SK-N-SH (cell line): ENCODE results near the gene MST1. TPM values are rescaled to one million over a fixed set of nuclear protein-coding genes. Genes with fewer than 3 reads are reported as not detected.

Experiments used
- CTCF ChIA-PET: fragments of 300-600, 350-600 bp; formaldehyde crosslinking; extraction: SDS; loops from one replicate; lab custom pipeline; 2021; lab: Yijun Ruan, JAX
- POLR2A ChIA-PET: fragments of 350-600 bp; sonication (Branson Sonifier 250); formaldehyde crosslinking; extraction: SDS; loops from one replicate; lab custom pipeline; 2020; ENCODE audit warnings: antibody characterized with exemption, inconsistent platforms; lab: Yijun Ruan, JAX
- DNase-seq: peaks from one replicate; pipeline ENCODE4 v3.0.0; 2012
- H2AFZ ChIP-seq: fragments of 200-600 bp; sonication (generic); 2 replicates; pipeline ENCODE4 v1.8.1; 2016; ENCODE audit warnings: antibody characterized with exemption, mild to moderate bottlenecking, low read depth
- H3F3A ChIP-seq: fragments of 200-600 bp; sonication (generic); replicated peaks from 2 replicates; pipeline ENCODE3; 2016; ENCODE audit warnings: antibody characterized with exemption, mild to moderate bottlenecking; ENCODE audit not compliant: insufficient read depth
- H3K27ac ChIP-seq, 2 experiments: fragments of 200-500 bp in 1 of 2; fragments of 200-600 bp in 1 of 2; sonication (Bioruptor generic) in 1 of 2; sonication (generic), shearing (Covaris generic) in 1 of 2; 2 replicates each; pipeline versions ENCODE4 v1.5.1 to v1.6.1; 2014 to 2016; ENCODE audit warnings: low read depth in 2 of 2, inconsistent platforms in 1 of 2, low read length in 1 of 2, mild to moderate bottlenecking in 1 of 2, mixed read lengths in 1 of 2
- H3K27me3 ChIP-seq: fragments of 200-600 bp; sonication (generic), shearing (Covaris generic); 2 replicates; pipeline ENCODE4 v1.6.1; 2016; ENCODE audit warnings: mixed run types; ENCODE audit not compliant: insufficient read depth
- H3K36me3 ChIP-seq, 2 experiments: fragments of 200-500 bp in 1 of 2; fragments of 200-600 bp in 1 of 2; sonication (Bioruptor generic) in 1 of 2; sonication (generic) in 1 of 2; replicated peaks in 1 of 2; 2 replicates each; pipeline versions ENCODE3 to v1.5.1; 2014 to 2016; ENCODE audit warnings: low read length in 1 of 2, mild to moderate bottlenecking in 1 of 2; ENCODE audit not compliant: insufficient read depth in 2 of 2, control insufficient read depth in 1 of 2
- H3K4me1 ChIP-seq, 2 experiments: fragments of 200-500 bp in 1 of 2; fragments of 200-600 bp in 1 of 2; sonication (Bioruptor generic) in 1 of 2; sonication (generic), shearing (Covaris generic) in 1 of 2; 2 replicates each; pipeline versions ENCODE4 v1.5.1 to v1.6.1; 2014 to 2016; ENCODE audit warnings: low read depth in 1 of 2, low read length in 1 of 2, mixed run types in 1 of 2; ENCODE audit not compliant: insufficient read depth in 2 of 2, control insufficient read depth in 1 of 2
- H3K4me2 ChIP-seq: fragments of 200-600 bp; sonication (generic), shearing (Covaris generic); 2 replicates; pipeline ENCODE4 v1.6.1; 2017; ENCODE audit warnings: mixed run types
- H3K4me3 ChIP-seq, 2 experiments: fragments of 200-500 bp in 1 of 2; fragments of 200-600 bp in 1 of 2; sonication (Bioruptor generic) in 1 of 2; sonication (generic), shearing (Covaris generic) in 1 of 2; 2 replicates each; pipeline versions ENCODE4 v1.5.1 to v1.8.1; 2014 to 2016; ENCODE audit warnings: low read depth in 2 of 2, inconsistent platforms in 1 of 2, low read length in 1 of 2, mild to moderate bottlenecking in 1 of 2, mixed read lengths in 1 of 2, moderate library complexity in 1 of 2
- H3K79me2 ChIP-seq: fragments of 200-600 bp; sonication (generic); 2 replicates; pipeline ENCODE4 v1.8.1; 2017; ENCODE audit warnings: mild to moderate bottlenecking; ENCODE audit not compliant: insufficient read depth
- H3K9ac ChIP-seq: fragments of 200-600 bp; sonication (generic); 2 replicates; pipeline ENCODE4 v1.6.1; 2017; ENCODE audit warnings: mixed run types
- H3K9me2 ChIP-seq: fragments of 200-600 bp; sonication (generic); 2 replicates; pipeline ENCODE4 v1.6.1; 2017; ENCODE audit warnings: mixed run types
- H3K9me3 ChIP-seq: fragments of 200-600 bp; sonication (generic); 2 replicates; pipeline ENCODE4 v1.6.1; 2017; ENCODE audit warnings: mixed run types, mild to moderate bottlenecking, moderate library complexity
- H4K20me1 ChIP-seq: fragments of 200-600 bp; sonication (generic); 2 replicates; pipeline ENCODE4 v1.6.1; 2017; ENCODE audit warnings: mild to moderate bottlenecking, mixed run types; ENCODE audit not compliant: insufficient read depth
- ELF1 ChIP-seq: IDR thresholded peaks from 2 replicates; pipeline ENCODE4 v1.4.0; 2012
- GABPA ChIP-seq: IDR thresholded peaks from 2 replicates; pipeline ENCODE4 v1.4.0; 2012; ENCODE audit warnings: low read depth, mild to moderate bottlenecking
- JUND ChIP-seq: IDR thresholded peaks from 2 replicates; pipeline ENCODE4 v1.4.0; 2012
- MEF2A ChIP-seq: IDR thresholded peaks from 2 replicates; pipeline ENCODE4 v1.4.0; 2012; ENCODE audit warnings: low read depth, borderline replicate concordance
- MXI1 ChIP-seq: IDR thresholded peaks from 2 replicates; pipeline ENCODE4 v1.6.1; 2012; ENCODE audit warnings: mild to moderate bottlenecking, low read depth, low read length, improper control_type of control experiment
- RAD21 ChIP-seq: IDR thresholded peaks from 2 replicates; pipeline ENCODE4 v1.6.1; 2012; ENCODE audit warnings: mild to moderate bottlenecking, low read length
- SMC3 ChIP-seq: IDR thresholded peaks from 2 replicates; pipeline ENCODE4 v1.6.1; 2012; ENCODE audit warnings: low read depth, low read length, improper control_type of control experiment
- YY1 ChIP-seq: IDR thresholded peaks from 2 replicates; pipeline ENCODE4 v1.4.0; 2012; ENCODE audit warnings: low read depth, mild to moderate bottlenecking
- WGBS: methylation state at CpG from one replicate; pipeline ENCODE4 v1.1.6; 2017; ENCODE audit warnings: low lambda C conversion rate; 5-methylcytosine and 5-hydroxymethylcytosine counted together
- polyA plus RNA-seq, 3 experiments: library from polyadenylated mRNA; depleted of rRNA; stranded (reverse); fragments of >200 nt; gene quantifications; 2 replicates each; pipeline ENCODE4 v1.2.3, GENCODE V29; 2012
- TF ChIP-seq, protein P1 (sequence below): fragments of 150-350 bp; IDR thresholded peaks from 2 replicates; pipeline ENCODE4 v1.6.1; 2017; ENCODE audit warnings: antibody characterized with exemption, low read length, low read depth, borderline replicate concordance
- TF ChIP-seq, protein P2 (sequence below): fragments of 200-600 bp; sonication (generic); IDR thresholded peaks from 2 replicates; pipeline ENCODE4 v1.6.1; 2017; ENCODE audit warnings: antibody characterized with exemption, mild to moderate bottlenecking, moderate library complexity
- TF ChIP-seq, protein P3 (sequence below): IDR thresholded peaks from 2 replicates; pipeline ENCODE4 v1.4.0; 2012; ENCODE audit warnings: low read depth, borderline replicate concordance
- TF ChIP-seq, protein P4 (sequence below): IDR thresholded peaks from 2 replicates; pipeline ENCODE4 v1.6.1; 2012; ENCODE audit warnings: mild to moderate bottlenecking, low read depth, low read length, moderate library complexity

Gene MST1
- polyA plus RNA-seq, 1 of the 3 experiments (the other 2 are of a cell fraction) = 35.1 TPM

DNA sequence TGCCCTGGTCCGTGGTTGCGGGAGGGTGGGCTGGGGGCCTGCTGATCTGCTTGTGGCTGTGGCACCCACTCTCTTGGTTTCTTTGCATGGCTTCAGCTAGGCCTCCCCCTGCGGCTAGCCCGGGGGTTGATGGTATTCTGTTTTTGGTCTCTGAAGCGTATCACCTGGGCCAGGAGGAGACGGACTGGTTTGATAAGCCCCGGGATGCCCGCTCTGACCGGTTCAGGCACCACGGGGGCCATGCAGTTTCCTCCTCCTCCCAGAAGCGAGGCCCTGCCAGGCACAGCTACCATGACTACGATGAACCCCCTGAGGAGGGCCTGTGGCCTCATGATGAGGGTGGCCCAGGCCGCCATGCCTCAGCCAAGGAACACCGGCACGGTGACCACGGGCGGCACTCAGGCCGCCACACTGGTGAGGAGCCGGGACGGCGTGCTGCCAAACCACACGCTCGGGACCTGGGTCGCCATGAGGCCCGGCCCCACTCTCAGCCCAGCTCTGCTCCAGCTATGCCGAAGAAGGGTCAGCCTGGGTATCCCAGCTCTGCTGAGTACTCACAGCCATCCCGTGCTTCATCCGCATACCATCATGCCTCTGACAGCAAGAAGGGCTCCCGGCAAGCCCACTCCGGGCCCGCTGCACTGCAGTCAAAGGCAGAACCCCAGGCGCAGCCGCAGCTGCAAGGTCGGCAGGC, 26.4 kb downstream of the MST1 start:
- ChIA-PET POLR2A (no interaction called here), CTCF (interaction anchor here (3.1 to 5.3 kb wide), 2 partner anchors 9 to 123 kb away, joined by 20 to 57 read pairs; no protein-coding TSS in a partner anchor)
- Histone ChIP-seq H4K20me1 (no peaks in the 10 kb centered on the region), H3K4me3 (no peak overlapping the region), H3K36me3 (no peaks in the 10 kb centered on the region), H3K27ac (no peak overlapping the region), H2AFZ (no peak overlapping the region), H3K4me1 (peaks cover 0 to 4% of the 10 kb centered on the region in 2 experiments; a peak in 1 of 4 replicates), H3F3A (no peaks in the 10 kb centered on the region), H3K9me2 (no peaks in the 10 kb centered on the region), H3K9me3 (no peaks in the 10 kb centered on the region), H3K27me3 (no peaks in the 10 kb centered on the region), H3K4me2 (no peak overlapping the region), H3K79me2 (no peaks in the 10 kb centered on the region), H3K9ac (no peak overlapping the region)
- WGBS = 73% methylated on average over 9 of the region's 34 CpGs
- no peak for DNase-seq
- TF ChIP-seq, protein P1, sequence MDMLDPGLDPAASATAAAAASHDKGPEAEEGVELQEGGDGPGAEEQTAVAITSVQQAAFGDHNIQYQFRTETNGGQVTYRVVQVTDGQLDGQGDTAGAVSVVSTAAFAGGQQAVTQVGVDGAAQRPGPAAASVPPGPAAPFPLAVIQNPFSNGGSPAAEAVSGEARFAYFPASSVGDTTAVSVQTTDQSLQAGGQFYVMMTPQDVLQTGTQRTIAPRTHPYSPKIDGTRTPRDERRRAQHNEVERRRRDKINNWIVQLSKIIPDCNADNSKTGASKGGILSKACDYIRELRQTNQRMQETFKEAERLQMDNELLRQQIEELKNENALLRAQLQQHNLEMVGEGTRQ = no peak
- TF ChIP-seq SMC3 = no peak
- TF ChIP-seq RAD21 = no peak
- no peak for TF ChIP-seq MEF2A
- TF ChIP-seq MXI1 = no peak
- TF ChIP-seq, protein P2, sequence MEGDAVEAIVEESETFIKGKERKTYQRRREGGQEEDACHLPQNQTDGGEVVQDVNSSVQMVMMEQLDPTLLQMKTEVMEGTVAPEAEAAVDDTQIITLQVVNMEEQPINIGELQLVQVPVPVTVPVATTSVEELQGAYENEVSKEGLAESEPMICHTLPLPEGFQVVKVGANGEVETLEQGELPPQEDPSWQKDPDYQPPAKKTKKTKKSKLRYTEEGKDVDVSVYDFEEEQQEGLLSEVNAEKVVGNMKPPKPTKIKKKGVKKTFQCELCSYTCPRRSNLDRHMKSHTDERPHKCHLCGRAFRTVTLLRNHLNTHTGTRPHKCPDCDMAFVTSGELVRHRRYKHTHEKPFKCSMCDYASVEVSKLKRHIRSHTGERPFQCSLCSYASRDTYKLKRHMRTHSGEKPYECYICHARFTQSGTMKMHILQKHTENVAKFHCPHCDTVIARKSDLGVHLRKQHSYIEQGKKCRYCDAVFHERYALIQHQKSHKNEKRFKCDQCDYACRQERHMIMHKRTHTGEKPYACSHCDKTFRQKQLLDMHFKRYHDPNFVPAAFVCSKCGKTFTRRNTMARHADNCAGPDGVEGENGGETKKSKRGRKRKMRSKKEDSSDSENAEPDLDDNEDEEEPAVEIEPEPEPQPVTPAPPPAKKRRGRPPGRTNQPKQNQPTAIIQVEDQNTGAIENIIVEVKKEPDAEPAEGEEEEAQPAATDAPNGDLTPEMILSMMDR = no peak
- TF ChIP-seq, protein P3, sequence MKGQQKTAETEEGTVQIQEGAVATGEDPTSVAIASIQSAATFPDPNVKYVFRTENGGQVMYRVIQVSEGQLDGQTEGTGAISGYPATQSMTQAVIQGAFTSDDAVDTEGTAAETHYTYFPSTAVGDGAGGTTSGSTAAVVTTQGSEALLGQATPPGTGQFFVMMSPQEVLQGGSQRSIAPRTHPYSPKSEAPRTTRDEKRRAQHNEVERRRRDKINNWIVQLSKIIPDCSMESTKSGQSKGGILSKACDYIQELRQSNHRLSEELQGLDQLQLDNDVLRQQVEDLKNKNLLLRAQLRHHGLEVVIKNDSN = no peak
- TF ChIP-seq, protein P4, sequence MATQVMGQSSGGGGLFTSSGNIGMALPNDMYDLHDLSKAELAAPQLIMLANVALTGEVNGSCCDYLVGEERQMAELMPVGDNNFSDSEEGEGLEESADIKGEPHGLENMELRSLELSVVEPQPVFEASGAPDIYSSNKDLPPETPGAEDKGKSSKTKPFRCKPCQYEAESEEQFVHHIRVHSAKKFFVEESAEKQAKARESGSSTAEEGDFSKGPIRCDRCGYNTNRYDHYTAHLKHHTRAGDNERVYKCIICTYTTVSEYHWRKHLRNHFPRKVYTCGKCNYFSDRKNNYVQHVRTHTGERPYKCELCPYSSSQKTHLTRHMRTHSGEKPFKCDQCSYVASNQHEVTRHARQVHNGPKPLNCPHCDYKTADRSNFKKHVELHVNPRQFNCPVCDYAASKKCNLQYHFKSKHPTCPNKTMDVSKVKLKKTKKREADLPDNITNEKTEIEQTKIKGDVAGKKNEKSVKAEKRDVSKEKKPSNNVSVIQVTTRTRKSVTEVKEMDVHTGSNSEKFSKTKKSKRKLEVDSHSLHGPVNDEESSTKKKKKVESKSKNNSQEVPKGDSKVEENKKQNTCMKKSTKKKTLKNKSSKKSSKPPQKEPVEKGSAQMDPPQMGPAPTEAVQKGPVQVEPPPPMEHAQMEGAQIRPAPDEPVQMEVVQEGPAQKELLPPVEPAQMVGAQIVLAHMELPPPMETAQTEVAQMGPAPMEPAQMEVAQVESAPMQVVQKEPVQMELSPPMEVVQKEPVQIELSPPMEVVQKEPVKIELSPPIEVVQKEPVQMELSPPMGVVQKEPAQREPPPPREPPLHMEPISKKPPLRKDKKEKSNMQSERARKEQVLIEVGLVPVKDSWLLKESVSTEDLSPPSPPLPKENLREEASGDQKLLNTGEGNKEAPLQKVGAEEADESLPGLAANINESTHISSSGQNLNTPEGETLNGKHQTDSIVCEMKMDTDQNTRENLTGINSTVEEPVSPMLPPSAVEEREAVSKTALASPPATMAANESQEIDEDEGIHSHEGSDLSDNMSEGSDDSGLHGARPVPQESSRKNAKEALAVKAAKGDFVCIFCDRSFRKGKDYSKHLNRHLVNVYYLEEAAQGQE = no peak
- no peak for TF ChIP-seq ELF1
- no peak for TF ChIP-seq GABPA
- no peak for TF ChIP-seq JUND
- TF ChIP-seq YY1 = no peak
